ENCODE results near the gene GDF10. TPM values are rescaled to one million over a fixed set of nuclear protein-coding genes. Genes with fewer than 3 reads are reported as not detected.

GDF10 gene
- total RNA-seq, 4 donors from 2014 or later: 0.79 to 1.2 (median 1.00) TPM; not detected in 1

DNA sequence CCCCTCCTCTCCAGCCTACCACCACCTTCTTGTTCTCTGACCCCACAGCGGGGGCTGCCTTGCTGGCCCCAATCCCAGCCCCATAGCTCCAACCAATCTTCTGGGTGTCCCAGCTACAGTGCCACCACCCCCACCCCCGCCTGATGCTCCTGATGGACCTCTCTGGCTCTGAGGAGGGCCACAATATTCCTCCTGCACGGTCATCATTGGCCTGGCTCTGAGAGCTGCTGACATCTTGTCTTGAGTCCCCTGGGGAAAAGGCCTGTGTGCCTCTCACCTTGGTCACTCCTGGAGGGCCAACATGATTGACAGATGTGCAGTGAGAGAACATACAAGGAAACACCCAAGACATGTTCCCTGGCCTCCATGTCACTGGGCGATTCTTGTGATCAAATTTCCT is 29.9 kb downstream of the GDF10 start:
- no peaks in the 10 kb centered on the region for H3K9me3 ChIP-seq
- intact Hi-C loops (cut with DNase I; ENCODE audit: low total_unique reads) (no loop called here), in situ Hi-C loops (cut with MboI; ENCODE audit: low pct_ligation_motif_present in 1 of 4, low pct_unique_long_range_greater_than_20kb in 1 of 4, low sequenced_read_pairs in 3 of 4) (no loop called here)
- H3K4me3 ChIP-seq: no peak overlapping the region
- H3K27ac ChIP-seq: peak overlapping the region; percentile 66 to 78 (median 69)
- no peaks in the 10 kb centered on the region for H3K27me3 ChIP-seq
- peaks cover 5 to 11% (median 8%) of the 10 kb centered on the region in 4 donors for H3K4me1 ChIP-seq
- WGBS, 2 donors (ENCODE audit: low coverage in 1 of 2): 86% methylated on average over 4 of the region's 4 CpGs; no CpG with 5 or more reads in 1 of the 2 donors
- TF ChIP-seq EP300 (IDR thresholded peaks at IDR 0.05; ENCODE audit: low read depth) (no peak), POLR2AphosphoS5 (IDR thresholded peaks at IDR 0.05) (no peak), POLR2A (IDR thresholded peaks at IDR 0.05) (no peak)
- TF ChIP-seq, protein P1, sequence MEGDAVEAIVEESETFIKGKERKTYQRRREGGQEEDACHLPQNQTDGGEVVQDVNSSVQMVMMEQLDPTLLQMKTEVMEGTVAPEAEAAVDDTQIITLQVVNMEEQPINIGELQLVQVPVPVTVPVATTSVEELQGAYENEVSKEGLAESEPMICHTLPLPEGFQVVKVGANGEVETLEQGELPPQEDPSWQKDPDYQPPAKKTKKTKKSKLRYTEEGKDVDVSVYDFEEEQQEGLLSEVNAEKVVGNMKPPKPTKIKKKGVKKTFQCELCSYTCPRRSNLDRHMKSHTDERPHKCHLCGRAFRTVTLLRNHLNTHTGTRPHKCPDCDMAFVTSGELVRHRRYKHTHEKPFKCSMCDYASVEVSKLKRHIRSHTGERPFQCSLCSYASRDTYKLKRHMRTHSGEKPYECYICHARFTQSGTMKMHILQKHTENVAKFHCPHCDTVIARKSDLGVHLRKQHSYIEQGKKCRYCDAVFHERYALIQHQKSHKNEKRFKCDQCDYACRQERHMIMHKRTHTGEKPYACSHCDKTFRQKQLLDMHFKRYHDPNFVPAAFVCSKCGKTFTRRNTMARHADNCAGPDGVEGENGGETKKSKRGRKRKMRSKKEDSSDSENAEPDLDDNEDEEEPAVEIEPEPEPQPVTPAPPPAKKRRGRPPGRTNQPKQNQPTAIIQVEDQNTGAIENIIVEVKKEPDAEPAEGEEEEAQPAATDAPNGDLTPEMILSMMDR (IDR thresholded peaks at IDR 0.05): no peak
- no peak for DNase-seq
- H3K36me3 ChIP-seq: no peaks in the 10 kb centered on the region

DNA sequence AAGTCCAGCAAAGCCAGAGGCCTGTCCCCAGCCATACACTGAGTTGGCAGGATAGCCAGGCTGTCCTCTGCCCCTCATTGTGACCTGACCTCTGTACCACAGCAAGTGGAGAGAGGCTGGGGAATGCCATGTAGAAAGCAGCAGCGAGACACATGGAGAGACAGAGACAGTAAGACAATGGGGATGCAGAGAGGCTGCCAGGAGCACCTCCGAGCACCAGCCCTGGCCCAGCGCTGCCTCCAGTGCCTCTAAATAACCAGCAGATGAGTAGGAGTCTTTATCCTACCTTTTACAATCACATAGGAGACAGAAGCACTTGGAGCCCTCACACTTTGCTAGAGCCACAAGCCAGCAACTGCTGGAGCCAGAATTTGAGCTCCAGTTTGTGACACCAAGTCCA is 30.4 kb downstream of the GDF10 start:
- TF ChIP-seq POLR2A (IDR thresholded peaks at IDR 0.05) (no peak), POLR2AphosphoS5 (IDR thresholded peaks at IDR 0.05) (no peak), EP300 (IDR thresholded peaks at IDR 0.05; ENCODE audit: low read depth) (no peak)
- TF ChIP-seq, protein P1 (IDR thresholded peaks at IDR 0.05): no peak
- H3K27ac ChIP-seq: peak overlapping the region; percentile 66 to 78 (median 69)
- in situ Hi-C loops (cut with MboI; ENCODE audit: low pct_ligation_motif_present in 1 of 4, low pct_unique_long_range_greater_than_20kb in 1 of 4, low sequenced_read_pairs in 3 of 4): no loop called here
- H3K4me3 ChIP-seq: no peak overlapping the region
- WGBS, 2 donors (ENCODE audit: low coverage in 1 of 2): 71% methylated on average over 3 of the region's 3 CpGs; no CpG with 5 or more reads in 1 of the 2 donors
- DNase-seq: no peak
- intact Hi-C loops (cut with DNase I; ENCODE audit: low total_unique reads): no loop called here
- no peaks in the 10 kb centered on the region for H3K36me3 ChIP-seq
- no peaks in the 10 kb centered on the region for H3K27me3 ChIP-seq
- H3K9me3 ChIP-seq: no peaks in the 10 kb centered on the region
- peaks cover 5 to 11% (median 8%) of the 10 kb centered on the region in 4 donors for H3K4me1 ChIP-seq

DNA sequence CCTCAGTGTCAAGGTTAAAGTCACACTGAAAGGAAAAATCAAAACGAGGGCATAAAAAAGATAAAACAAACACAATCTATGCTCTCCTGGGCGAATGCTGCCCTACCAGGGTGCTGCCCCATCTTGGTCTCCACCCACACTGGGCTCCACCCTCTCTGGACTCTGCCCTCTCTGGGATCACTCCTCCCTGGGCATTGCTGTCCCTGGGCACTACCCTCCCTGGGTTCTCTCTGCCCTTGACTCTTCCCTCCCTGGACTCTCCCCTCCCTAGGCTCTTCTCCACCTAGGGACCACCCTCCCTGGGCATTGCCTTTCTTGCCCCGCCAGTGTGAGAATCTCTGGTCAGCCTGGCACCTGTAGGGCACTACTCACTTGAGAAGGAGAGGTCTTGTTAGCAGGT is 30.8 kb downstream of the GDF10 start:
- peak; percentile 89 for DNase-seq
- intact Hi-C loops (cut with DNase I; ENCODE audit: low total_unique reads) (no loop called here), in situ Hi-C loops (cut with MboI; ENCODE audit: low pct_ligation_motif_present in 1 of 4, low pct_unique_long_range_greater_than_20kb in 1 of 4, low sequenced_read_pairs in 3 of 4) (no loop called here)
- Histone ChIP-seq H3K27me3 (no peaks in the 10 kb centered on the region), H3K4me1 (peaks cover 5 to 11% (median 8%) of the 10 kb centered on the region in 4 donors), H3K9me3 (no peaks in the 10 kb centered on the region), H3K4me3 (no peak overlapping the region), H3K36me3 (no peaks in the 10 kb centered on the region), H3K27ac (peak overlapping the region; percentile 66 to 78 (median 69))
- no peak for TF ChIP-seq POLR2A (IDR thresholded peaks at IDR 0.05)
- peak in 1 of 3 donors; percentile 21 for TF ChIP-seq POLR2AphosphoS5 (IDR thresholded peaks at IDR 0.05)
- 40 to 60% methylated on average over 1 to 3 of the region's 3 CpGs for WGBS, 2 donors (ENCODE audit: low coverage in 1 of 2)

DNA sequence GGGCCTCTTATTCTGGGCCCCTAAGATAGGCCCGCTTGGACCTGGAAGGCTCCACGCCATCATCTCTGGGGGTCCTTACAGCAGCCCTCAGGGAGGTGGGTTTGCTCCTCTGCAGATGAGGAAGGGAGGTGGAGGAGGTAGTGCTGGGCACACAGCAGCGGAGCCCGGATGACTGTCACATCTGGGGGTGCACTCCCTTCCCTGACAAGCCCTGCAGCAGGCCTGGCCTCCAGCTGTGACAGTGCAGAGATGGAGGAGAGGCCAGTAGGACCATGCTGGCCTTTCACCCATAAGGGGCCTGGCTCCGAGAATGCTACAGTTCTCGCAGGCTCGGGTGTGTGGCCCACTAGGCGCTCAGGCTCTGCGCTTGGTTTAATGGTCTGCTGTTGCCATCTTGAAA is 31.5 kb downstream of the GDF10 start:
- Histone ChIP-seq H3K9me3 (no peaks in the 10 kb centered on the region), H3K27ac (peak overlapping the region in 3 of 4 donors; percentile 57 to 78 (median 72)), H3K27me3 (no peaks in the 10 kb centered on the region), H3K4me3 (no peak overlapping the region), H3K36me3 (no peaks in the 10 kb centered on the region), H3K4me1 (peaks cover 5 to 11% (median 8%) of the 10 kb centered on the region in 4 donors)
- in situ Hi-C loops (cut with MboI; ENCODE audit: low pct_ligation_motif_present in 1 of 4, low pct_unique_long_range_greater_than_20kb in 1 of 4, low sequenced_read_pairs in 3 of 4) (no loop called here), intact Hi-C loops (cut with DNase I; ENCODE audit: low total_unique reads) (no loop called here)
- DNase-seq: no peak
- 92% methylated on average over 9 of the region's 9 CpGs; no CpG with 5 or more reads in 1 of the 2 donors for WGBS, 2 donors (ENCODE audit: low coverage in 1 of 2)
- TF ChIP-seq POLR2A (IDR thresholded peaks at IDR 0.05) (no peak), EP300 (IDR thresholded peaks at IDR 0.05; ENCODE audit: low read depth) (no peak), POLR2AphosphoS5 (IDR thresholded peaks at IDR 0.05) (no peak)
- TF ChIP-seq, protein P1 (IDR thresholded peaks at IDR 0.05): no peak

DNA sequence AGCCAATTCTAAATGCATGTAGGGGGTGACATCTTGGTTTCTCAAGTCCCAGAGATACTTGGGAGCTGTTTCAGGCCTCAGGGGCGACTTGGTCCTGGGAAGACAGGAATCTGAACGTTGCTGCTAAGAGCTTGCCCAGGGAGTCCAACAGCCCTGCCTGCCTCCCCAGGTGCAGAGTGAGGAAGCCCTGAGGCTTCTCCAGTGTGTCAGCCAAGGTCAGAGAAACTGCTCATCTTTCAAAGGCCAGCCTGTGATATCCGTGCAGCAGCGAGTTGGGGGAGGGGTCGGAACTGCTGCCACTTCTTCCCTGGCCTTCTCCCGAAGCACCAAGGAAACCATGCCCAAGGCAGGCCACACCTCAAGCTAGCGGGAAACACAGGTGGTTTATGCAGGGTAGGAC is 32.0 kb downstream of the GDF10 start:
- H3K27me3 ChIP-seq: no peaks in the 10 kb centered on the region
- H3K36me3 ChIP-seq: no peaks in the 10 kb centered on the region
- DNase-seq: no peak
- intact Hi-C loops (cut with DNase I; ENCODE audit: low total_unique reads) (no loop called here), in situ Hi-C loops (cut with MboI; ENCODE audit: low pct_ligation_motif_present in 1 of 4, low pct_unique_long_range_greater_than_20kb in 1 of 4, low sequenced_read_pairs in 3 of 4) (no loop called here)
- H3K4me3 ChIP-seq: no peak overlapping the region
- no peak overlapping the region for H3K27ac ChIP-seq
- H3K9me3 ChIP-seq: no peaks in the 10 kb centered on the region
- H3K4me1 ChIP-seq: peaks cover 5 to 11% (median 8%) of the 10 kb centered on the region in 4 donors
- TF ChIP-seq, protein P1 (IDR thresholded peaks at IDR 0.05): no peak
- no peak for TF ChIP-seq POLR2A (IDR thresholded peaks at IDR 0.05)
- no peak for TF ChIP-seq EP300 (IDR thresholded peaks at IDR 0.05; ENCODE audit: low read depth)
- TF ChIP-seq POLR2AphosphoS5 (IDR thresholded peaks at IDR 0.05): no peak
- 77% methylated on average over 6 of the region's 7 CpGs; no CpG with 5 or more reads in 1 of the 2 donors for WGBS, 2 donors (ENCODE audit: low coverage in 1 of 2)

All from transverse colon (tissue), 4 donors.